GM23248 (cell line): ENCODE measurements around the gene POC1A.

Experiments
- EZH2 ChIP-seq: fragments of 200-600 bp; sonication (generic); IDR thresholded peaks from 2 replicates; pipeline ENCODE4 v1.6.1; 2018; ENCODE audit warnings: antibody characterized with exemption, mild to moderate bottlenecking; ENCODE audit not compliant: insufficient read depth, poor library complexity, severe bottlenecking
- EZH2phosphoT487 ChIP-seq: fragments of 200-600 bp; sonication (generic); IDR thresholded peaks from 2 replicates; pipeline ENCODE4 v1.6.1; 2018; ENCODE audit warnings: antibody characterized with exemption, moderate library complexity, mild to moderate bottlenecking, low read depth; ENCODE audit not compliant: insufficient read depth

DNA sequence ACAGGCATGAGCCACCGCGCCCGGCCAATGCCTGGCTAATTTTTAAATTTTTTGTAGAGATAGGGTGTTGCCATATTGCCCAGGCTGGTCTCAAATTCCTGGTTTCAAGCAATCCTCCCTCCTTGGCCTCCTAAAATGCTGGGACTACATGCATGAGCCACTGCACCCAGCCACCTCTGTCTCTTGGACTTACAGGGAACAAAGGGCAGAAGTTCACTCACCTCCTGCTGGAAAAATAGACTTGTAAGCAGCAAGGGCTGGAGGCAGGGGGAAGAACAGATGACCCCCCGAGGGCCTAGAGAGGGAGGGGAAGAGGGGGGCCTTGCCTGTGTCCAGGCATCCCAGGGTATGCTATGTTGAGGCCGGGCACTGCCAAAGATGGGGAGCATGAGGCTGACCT, 120.0 kb downstream of the POC1A start:
- TF ChIP-seq EZH2phosphoT487 (no peak), EZH2 (no peak)
